Pancreas (tissue), 10 donors: ENCODE results near the gene NINL. TPM values are rescaled to one million over a fixed set of nuclear protein-coding genes. Genes with fewer than 3 reads are reported as not detected.
A peak's percentile ranks its signal among the peaks of the same experiment; 100 is the strongest.

Experiments used
- ATAC-seq, 4 donors: fragments of 200-7000 bp; cut with Tn5 transposase; one replicate each; pipeline versions ENCODE4 v1.8.0 to v1.9.1; 2020; ENCODE audit warnings: mild to moderate bottlenecking in 4 of 4, moderate library complexity in 4 of 4
- DNase-seq, 6 donors: peaks; one replicate each; pipeline ENCODE4 v3.0.0-alpha.2; 2020
- FAIRE-seq: peaks from 2 replicates; lab custom pipeline; 2012; peaks lifted over from hg19 to GRCh38; lab: Jason Lieb, UNC
- H3K27ac ChIP-seq, 4 donors: fragments of 200-600 bp; sonication (generic); 1 replicate in 3 of 4; 2 replicates in 1 of 4; pipeline versions ENCODE4 v1.5.0 to v1.8.0; 2020
- H3K27me3 ChIP-seq, 4 donors: fragments of 200-600 bp; one replicate each; pipeline ENCODE4 v1.8.0; 2021
- H3K36me3 ChIP-seq, 3 donors: fragments of 200-600 bp; sonication (generic) in 1 of 3; one replicate each; pipeline versions ENCODE4 v1.5.0 to v1.8.0; 2020 to 2021
- H3K4me1 ChIP-seq, 3 donors: fragments of 200-600 bp; one replicate each; pipeline ENCODE4 v1.8.0; 2021
- H3K4me3 ChIP-seq, 4 donors: fragments of 200-600 bp; sonication (generic) in 2 of 4; one replicate each; pipeline versions ENCODE4 v1.5.0 to v1.8.0; 2020 to 2021
- H3K9me3 ChIP-seq, 4 donors: fragments of 200-600 bp; one replicate each; pipeline ENCODE4 v1.8.0; 2021
- WGBS, 2 donors: extraction: QIAGEN DNeasy Blood & Tissue Kit; methylation state at CpG; one replicate each; pipeline ENCODE4 v1.1.7; 2013; 5-methylcytosine and 5-hydroxymethylcytosine counted together
- intact Hi-C, 3 donors: fragments of 100-400 bp; cut with DNase I; formaldehyde crosslinking; loops; one replicate each; pipeline versions ENCODE4 v1.11.1 to v1.14.2; 2022
- polyA plus RNA-seq, 2 donors: library from polyadenylated mRNA; stranded (reverse); fragments of 200-250 nt; gene quantifications; one replicate each; pipeline ENCODE4 v1.2.3, GENCODE V29; 2013
- total RNA-seq, 6 donors: library from RNA; stranded (reverse); fragmentation: NEBNext Ultra II Directional in 4 of 6; extraction: Animal tissue kit (Norgen Biotek cat#: 25700) in 4 of 6; gene quantifications; one replicate each; pipeline versions ENCODE4 v1.2.1 to v1.2.4, GENCODE V29; 2021 to 2023
- TF ChIP-seq, protein P1 (sequence below), 4 donors: fragments of 200-600 bp; sonication (generic) in 3 of 4; IDR thresholded peaks; one replicate each; pipeline versions ENCODE4 v1.5.0 to v1.8.0; 2021; ENCODE audit warnings: antibody characterized with exemption in 4 of 4
- donor health status: healthy with polysubstance abuse.
- donor health status: DM: no; HTN: no; CAD: no; lungs with moderate emphysema.
- donor health status: DM: no; HTN: no; CAD: no.
- donor health status: control.
- donor health status: control.
- donor health status: Bipolar disorder and iron deficiency.
- donor health status: DM: yes; HTN: yes; CAD: no.
- donor health status: DM: no; HTN: no; CAD: no.
- donor health status: DM: no; HTN: no; CAD: no.
- donor health status: DM: yes; HTN: yes; CAD: no.

NINL gene
- total and polyA plus RNA-seq, 8 donors: 5.1 to 19.4 (median 6.5) TPM

DNA sequence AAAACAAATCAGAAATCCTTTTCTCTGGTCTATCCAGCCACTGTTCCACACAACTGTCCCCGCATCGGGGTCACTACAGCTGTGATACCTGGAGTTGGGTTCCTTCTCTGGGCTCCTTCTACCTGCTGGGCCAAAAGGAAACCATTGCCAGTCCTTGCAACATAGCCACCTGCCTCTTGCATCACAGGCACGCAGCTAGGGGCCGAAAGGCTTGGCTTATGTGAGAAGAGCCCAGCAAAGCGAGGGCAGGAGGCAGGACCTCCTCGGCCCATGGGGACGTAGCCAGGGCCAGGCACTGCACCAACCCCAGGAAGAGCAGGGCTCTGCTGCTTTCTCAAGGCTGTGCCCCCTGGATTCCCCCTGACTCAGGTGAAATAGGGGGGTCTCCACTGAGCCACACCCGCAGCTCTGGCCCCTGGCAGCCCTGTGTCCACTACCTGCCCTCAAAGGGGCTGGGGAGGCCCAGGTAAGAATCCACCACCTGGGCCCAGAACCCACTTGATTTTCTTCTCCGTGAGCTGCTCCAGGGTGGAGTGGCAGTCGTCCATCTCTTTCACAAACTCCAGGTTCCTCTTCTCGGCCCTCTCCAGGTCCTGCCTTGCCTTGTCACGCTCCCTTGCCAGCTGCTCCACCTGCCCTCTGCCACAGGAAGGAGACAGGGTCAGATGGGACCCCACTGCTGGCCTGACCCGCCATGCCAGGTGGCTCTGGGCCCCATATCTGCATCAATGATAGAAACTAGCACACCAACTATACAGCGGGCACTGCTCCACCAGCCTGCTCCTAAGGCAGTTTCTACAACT, 89.0 kb downstream of the NINL start:
- FAIRE-seq (no peak), DNase-seq (peak in 1 of 6 donors; percentile 36), ATAC-seq (no peak)
- H3K36me3 ChIP-seq: no peaks in the 10 kb centered on the region
- 91 to 95% methylated on average over 13 to 14 of the region's 14 CpGs for WGBS, 2 donors
- H3K27me3 ChIP-seq: no peaks in the 10 kb centered on the region
- H3K9me3 ChIP-seq: no peaks in the 10 kb centered on the region
- intact Hi-C loops: no loop called here
- TF ChIP-seq, protein P1, sequence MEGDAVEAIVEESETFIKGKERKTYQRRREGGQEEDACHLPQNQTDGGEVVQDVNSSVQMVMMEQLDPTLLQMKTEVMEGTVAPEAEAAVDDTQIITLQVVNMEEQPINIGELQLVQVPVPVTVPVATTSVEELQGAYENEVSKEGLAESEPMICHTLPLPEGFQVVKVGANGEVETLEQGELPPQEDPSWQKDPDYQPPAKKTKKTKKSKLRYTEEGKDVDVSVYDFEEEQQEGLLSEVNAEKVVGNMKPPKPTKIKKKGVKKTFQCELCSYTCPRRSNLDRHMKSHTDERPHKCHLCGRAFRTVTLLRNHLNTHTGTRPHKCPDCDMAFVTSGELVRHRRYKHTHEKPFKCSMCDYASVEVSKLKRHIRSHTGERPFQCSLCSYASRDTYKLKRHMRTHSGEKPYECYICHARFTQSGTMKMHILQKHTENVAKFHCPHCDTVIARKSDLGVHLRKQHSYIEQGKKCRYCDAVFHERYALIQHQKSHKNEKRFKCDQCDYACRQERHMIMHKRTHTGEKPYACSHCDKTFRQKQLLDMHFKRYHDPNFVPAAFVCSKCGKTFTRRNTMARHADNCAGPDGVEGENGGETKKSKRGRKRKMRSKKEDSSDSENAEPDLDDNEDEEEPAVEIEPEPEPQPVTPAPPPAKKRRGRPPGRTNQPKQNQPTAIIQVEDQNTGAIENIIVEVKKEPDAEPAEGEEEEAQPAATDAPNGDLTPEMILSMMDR (IDR thresholded peaks at IDR 0.05): no peak
- H3K4me3 ChIP-seq: no peak overlapping the region
- no peak overlapping the region for H3K27ac ChIP-seq
- no peaks in the 10 kb centered on the region for H3K4me1 ChIP-seq

DNA sequence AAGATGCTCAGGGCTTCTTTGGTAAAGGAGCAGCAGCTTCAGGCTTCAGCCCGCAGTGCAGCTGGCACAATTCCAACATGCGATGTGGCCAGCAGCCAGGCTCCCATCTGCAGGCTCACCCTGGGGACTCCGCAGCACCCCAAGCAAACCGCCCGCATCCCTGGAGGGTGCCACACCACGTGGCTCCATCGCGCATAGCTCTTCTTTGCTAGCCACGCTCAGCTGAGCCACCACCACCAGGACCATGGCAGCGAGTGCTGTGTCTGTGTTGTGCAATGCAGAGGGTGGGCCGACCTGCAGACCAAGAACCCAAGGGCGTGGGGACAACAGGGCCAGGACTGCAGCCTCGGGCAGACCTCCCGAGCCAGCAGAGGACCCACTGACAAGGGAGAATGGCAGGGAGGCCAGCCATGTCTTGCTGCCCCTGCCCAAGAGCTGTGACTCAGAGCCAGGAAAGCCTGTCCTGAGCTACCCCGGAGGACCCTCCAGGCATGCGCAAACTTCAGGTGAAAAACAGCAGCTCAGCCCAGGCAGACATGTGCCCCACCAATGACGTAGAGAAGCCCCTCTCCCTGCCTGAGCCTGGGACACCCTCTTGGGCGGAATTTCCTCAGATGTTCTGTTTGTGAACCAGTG, 90.0 kb downstream of the NINL start:
- Histone ChIP-seq H3K27me3 (no peaks in the 10 kb centered on the region), H3K4me1 (no peaks in the 10 kb centered on the region), H3K36me3 (no peaks in the 10 kb centered on the region), H3K9me3 (no peaks in the 10 kb centered on the region), H3K4me3 (no peak overlapping the region), H3K27ac (no peak overlapping the region)
- FAIRE-seq: no peak
- intact Hi-C loops: no loop called here
- TF ChIP-seq, protein P1 (IDR thresholded peaks at IDR 0.05): no peak
- peak in 1 of 6 donors; percentile 57 for DNase-seq
- ATAC-seq: no peak
- 80 to 82% methylated on average over 18 of the region's 18 CpGs for WGBS, 2 donors

DNA sequence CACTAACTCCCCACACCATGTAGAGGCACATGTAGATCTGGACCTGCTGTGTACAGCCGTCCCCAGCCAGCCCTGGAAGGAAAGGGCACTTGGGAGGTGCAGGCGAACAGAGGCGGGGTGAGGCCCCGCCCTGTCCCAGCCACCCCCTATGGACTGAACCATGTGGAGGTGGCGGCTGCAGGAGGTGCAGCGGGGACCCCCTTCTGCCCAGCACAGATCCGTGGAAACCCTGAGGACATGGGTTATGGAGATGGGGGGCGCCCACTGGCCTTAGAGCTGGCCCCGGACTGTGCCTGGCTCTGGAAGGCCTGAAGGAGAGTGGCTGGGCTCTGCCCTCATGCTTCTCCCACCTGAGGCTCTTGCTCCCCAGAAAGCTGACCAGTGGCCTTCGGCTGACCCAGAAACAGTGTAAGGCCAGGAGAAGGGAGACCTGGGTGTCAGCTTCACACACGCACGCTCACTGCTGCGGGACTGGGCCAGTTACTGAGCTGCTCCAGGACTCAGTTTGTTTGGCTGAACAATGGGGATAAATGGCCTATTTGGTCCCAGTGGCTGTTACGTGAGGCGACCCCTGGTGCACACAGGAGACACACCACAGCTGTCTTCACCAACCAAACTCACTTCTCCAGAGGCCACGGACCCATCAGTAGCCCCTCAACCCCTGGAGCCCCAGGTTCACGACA, 90.7 kb downstream of the NINL start:
- no peaks in the 10 kb centered on the region for H3K27me3 ChIP-seq
- intact Hi-C loops: no loop called here
- H3K9me3 ChIP-seq: no peaks in the 10 kb centered on the region
- WGBS, 2 donors: 89% methylated on average over 16 to 17 of the region's 17 CpGs
- H3K4me1 ChIP-seq: no peaks in the 10 kb centered on the region
- no peak for ATAC-seq
- H3K4me3 ChIP-seq: no peak overlapping the region
- no peak overlapping the region for H3K27ac ChIP-seq
- no peaks in the 10 kb centered on the region for H3K36me3 ChIP-seq
- no peak for FAIRE-seq
- DNase-seq: peak in 1 of 6 donors; percentile 40
- TF ChIP-seq, protein P1 (IDR thresholded peaks at IDR 0.05): no peak

DNA sequence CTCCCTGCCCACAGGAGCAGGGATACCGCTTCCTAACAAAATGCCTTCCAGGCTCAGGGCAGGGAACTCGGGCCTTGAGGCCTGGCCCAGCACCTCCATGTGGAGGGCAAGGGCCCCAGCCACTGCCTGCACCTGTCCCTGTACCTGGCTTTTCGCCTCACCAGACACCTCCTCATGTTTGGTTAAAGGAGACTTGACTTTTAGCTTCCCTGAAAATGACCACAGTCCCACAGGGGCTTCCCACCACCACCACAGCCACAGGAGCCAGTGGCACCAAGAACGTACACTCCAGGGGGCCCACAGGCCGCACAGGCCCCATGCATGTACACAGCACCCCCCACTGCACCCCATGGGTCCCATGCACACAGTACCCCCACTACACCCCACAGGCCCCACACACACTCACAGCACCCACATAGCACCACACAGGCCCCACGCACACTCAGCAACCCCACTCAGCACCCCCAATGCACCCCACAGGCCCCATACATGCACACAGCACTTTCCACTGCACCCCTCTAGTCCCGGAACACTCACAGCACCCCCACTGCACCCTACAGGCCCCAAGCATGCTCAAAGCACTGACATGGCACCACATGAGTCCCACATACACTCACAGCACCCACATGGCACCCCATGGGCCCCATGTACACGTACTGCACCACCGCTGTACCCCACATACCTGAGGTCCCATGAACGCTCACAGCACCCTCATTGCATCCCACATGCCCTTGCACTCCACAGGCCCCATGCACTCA, 91.4 kb downstream of the NINL start:
- no peak overlapping the region for H3K27ac ChIP-seq
- DNase-seq: peak in 1 of 6 donors; percentile 40
- no peaks in the 10 kb centered on the region for H3K36me3 ChIP-seq
- TF ChIP-seq, protein P1 (IDR thresholded peaks at IDR 0.05): no peak
- no peak overlapping the region for H3K4me3 ChIP-seq
- intact Hi-C loops: no loop called here
- no peak for ATAC-seq
- H3K27me3 ChIP-seq: no peaks in the 10 kb centered on the region
- FAIRE-seq: no peak
- 93 to 97% methylated on average over 10 of the region's 10 CpGs for WGBS, 2 donors
- H3K4me1 ChIP-seq: no peaks in the 10 kb centered on the region
- H3K9me3 ChIP-seq: no peaks in the 10 kb centered on the region
